Activated CD8-positive, alpha-beta memory T cell treated with anti-CD3 and anti-CD28 coated beads, Interleukin-2, amount 50 U/mL, for 24 hours (primary cell): Measurements from ENCODE around the gene NFKBIB.
"Not testable (repeated sequence)": the region's sequence is repeated elsewhere in the genome, so short reads cannot be mapped to it uniquely, and the experiment has no call there.

ENCODE experiments used
- DNase-seq: peaks from one replicate; pipeline ENCODE4 v3.0.0-alpha.2; 2020; ENCODE audit errors: extremely low read depth

Gene NFKBIB

GRCh38 chr19:38875656-38876395, 23.9 kb upstream of the NFKBIB start:
- no peak for DNase-seq

GRCh38 chr19:38877781-38878574, 21.8 kb upstream of the NFKBIB start, which contains the start of gene RINL:
TSS of gene RINL (minus strand) at chr19:38878275. CDS start at chr19:38876742, 1,533 bp downstream.
- no peak for DNase-seq

GRCh38 chr19:38878575-38879399, 21.0 kb upstream of the NFKBIB start:
- no peak for DNase-seq

DNA sequence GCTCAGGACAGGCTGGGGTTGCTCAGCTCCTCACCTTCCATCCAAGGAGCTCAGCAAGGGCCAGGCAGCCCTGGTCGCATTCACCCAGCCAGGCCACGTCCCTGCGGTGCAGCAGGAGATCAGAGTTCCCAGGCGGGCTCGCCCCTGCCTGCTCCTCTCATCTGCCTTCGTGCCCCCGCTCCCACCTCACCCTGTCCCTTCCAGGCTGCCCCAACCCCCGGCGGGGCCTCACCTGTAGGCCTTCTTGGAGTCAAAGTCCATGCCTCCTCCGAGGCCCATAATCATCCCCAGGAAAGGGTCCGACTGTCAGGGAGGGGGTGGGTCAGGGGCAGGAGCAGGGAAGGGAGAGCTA, 20.4 kb upstream of the NFKBIB start:
- DNase-seq = no peak

DNA sequence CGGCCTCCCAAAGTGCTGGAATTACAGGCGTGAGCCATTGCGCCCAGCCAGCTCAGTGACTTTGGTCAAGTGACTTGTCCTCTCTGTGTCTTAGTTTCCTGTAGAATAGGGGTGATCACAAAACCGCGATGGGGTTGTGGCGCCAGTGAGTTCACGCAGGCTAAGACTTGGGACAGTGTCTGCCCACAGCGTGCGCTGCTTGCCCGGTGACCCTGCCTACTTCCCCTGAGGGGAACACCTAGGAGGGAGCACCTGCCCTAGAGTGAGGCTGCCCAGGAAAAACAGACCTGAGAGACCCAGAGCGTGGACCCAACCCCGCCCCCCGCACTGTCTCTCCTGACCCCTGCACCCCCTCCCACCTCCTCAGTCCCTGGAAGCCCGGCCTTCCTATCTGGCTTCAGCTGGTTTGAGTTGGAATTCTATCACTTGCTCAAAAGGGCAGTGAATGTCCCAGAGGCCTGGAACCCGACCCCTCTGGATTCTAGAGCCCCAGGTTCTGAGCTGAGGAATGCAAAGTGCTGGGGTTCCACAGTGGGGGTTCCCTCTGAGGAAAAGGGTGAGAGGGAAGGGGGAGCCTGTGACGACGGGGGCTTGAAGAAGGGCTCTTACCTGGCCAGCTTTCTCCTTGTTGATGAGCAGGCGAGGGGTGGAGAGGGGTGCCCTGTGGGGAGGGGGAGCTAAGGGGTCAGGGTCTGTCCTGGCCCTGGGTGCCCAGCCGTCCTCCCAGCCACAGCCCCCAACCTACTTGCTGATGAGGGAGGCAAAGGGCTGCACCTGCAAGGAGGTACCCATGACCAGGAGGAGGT, 19.5 kb upstream of the NFKBIB start:
- DNase-seq = no peak

- no peak for DNase-seq
These were observed 18.7 kb upstream of the NFKBIB start for GRCh38 chr19:38880882-38881609.

DNA sequence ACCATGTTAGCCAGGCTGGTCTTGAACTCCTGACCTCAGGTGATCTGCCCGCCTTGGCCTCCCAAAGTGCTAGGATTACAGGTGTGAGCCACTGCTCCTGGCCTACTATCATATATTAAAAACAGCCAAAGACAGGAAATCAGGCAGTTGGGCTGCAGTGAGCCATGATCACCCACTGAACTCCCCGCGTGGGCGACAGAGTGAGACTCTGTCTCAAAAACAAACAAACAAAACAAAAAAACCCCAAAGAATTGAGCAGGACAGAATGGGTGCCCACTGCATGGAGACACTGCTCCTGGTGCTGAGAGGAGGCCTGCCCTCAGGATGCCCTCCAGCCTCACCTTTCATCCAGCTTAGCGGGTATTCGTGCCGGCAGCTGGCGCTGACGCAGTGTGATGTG, 16.5 kb upstream of the NFKBIB start:
- no peak for DNase-seq

DNA sequence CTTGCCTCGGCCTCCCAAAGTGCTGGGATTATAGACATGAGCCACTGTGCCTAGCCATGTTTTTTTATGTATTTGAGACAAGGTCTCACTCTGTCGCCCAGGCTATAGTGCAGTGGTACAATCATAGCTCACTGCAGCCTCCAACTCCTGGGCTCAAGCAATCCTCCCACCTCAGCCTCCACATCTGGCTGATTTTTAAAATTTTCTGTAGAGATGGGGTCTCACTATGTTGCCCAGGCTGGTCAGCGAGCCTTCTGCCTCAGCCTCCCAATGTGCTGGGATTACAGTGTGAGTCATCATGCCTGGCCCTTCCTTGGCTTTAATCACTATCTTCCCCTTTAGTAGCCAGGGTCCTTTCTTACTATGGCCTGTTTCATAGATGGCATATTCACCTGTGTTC, 15.1 kb upstream of the NFKBIB start:
- DNase-seq = not testable (repeated sequence)

DNA sequence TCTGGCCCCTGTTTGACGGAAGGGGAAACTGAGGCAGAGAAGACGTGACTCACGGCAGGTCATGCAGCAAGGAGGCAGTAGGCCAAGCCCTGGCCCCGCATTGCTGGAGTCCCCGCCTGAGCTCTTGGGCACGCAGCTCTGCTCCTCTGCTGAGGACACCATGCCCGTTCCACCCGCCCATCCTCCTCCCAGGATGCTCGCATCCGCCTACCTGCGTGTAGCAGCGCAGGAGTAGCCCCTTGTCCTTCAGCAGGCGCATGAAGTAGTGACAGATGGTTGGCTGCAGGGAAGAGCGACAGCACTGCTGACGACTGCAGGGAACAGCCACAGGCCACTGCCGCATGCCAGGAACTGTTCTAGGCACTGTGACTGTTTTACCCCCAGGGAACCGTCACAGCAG, 10.9 kb upstream of the NFKBIB start:
- DNase-seq = no peak

DNA sequence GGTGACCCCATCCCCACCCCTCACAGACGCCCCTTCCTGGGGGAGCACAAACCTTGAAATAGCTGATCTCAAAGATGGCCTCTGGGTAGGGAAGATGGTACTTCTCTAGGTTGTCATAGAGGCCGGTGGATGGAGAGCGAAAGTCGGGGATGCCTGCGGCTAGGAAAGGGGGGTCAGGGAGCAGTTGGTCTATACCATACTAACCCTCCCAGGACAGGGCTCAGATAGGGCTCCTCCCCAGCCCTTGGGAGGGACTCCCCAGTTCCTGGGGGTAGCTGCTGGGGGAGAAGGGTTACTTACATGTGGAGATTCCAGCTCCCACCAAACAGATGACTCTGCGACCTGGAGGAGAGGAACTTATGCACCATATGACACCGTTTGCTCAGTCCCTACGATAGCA, 10.0 kb upstream of the NFKBIB start:
- DNase-seq = no peak

GRCh38 chr19:38890686-38891085, 9.1 kb upstream of the NFKBIB start:
- no peak for DNase-seq

DNA sequence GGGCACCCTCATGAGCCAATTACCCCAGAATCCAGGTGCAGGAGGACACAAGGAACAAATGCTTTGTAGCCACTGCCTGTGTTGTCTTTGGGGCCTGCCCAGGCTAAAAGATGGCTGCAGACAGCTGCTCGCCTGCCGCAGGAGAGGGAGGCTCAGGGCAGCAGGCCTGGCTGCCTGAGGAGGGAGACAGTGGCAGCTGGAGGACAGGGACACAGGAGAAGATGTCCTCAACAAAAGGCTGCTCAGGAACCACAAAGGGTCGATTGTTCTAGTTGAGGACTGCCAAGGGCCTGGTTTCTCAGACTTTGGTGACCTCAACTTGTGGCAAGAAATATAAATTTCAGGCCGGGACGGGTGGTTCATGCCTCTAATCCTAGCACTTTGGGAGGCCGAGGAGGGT, 8.0 kb upstream of the NFKBIB start:
- no peak for DNase-seq

DNA sequence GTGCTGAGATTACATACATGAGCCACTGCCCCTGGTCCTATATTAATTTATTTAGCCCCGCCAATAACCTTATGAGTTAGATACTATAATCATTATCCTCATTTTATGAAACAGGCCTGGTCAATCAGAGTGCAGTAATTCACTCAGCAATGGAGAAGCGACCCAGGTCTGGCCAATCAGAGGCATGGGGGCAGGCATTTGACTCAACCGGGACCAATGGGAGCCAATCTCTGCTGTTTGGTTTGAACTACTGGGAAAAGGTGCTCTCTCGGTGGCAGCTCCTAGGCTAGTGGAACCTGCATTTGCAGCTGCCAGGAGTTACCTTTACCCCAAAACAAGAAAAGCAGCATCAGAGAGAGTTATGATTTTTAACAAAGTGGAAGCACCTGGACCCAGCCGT, 6.9 kb upstream of the NFKBIB start:
- DNase-seq = no peak

- DNase-seq = no peak
These were observed 6.4 kb upstream of the NFKBIB start for GRCh38 chr19:38893341-38893771.

DNA sequence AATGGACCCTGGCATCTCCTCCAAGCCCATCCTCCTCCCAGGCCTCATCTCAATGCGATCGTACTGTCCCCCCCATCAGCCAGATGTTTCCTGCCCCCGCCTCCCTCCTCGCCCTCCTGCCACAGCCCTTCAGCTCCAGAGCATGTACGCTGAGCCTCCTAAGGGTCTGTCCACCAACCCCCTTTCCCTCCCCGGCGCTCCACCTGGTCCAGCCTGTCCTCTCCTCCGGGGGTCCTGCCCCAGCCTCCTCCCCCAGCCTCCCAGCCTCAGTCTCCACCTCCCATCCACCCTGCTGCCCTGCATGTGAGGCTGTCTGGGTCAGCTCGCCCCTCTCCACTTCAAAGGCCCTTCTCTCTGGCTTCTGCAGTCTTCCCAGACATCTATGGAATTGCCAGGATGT, 4.8 kb upstream of the NFKBIB start:
- no peak for DNase-seq

GRCh38 chr19:38898788-38899446, 852 bp upstream of the NFKBIB start:
- DNase-seq = no peak

DNA sequence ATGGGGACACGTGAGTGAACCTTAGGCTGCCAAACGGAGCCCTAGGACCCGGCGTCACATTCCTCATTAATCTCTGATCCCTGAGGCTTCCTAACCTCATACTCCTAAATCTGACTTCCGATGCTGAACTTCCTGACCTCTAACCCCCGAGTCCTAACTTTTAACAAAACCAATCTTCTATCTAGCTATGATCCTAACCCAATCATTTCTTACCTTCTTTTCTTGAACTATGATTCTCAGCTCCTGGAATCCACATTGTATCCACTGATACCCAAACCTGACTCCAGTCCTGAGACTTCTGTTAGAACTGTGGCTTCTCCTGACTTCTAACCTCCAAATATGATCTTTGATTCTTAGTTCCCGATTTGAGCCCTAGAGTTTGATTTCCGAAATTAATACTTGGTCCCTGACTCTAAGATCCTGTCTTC, 447 bp downstream of the NFKBIB start:
- DNase-seq = no peak

DNA sequence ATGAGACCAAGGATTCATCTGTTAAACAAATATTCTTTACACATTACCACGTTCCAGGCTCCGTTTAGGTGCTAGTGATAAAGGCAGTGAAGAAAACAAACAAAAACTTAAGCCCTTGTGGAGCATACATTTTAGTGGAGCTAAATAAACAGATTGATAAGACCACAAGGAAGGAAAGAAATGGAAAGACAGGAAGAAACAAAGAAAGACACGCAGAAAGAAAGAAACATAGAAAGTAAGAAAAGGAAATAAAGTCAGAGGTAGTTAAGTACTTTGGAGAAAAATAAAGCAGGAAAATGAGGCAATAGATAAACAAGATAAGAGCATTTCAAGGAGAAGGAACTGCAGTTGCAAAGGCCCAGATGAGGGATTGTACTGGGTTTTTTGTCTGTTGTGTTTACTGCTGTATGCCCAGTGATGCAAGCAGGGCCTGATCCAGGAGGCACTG, 998 bp downstream of the NFKBIB start:
- DNase-seq = no peak

GRCh38 chr19:38901683-38902082, 1.9 kb downstream of the NFKBIB start:
- DNase-seq = no peak
